NCI-H510A treated with DMSO at 0.1 percent for 48 hours (cell line): ENCODE results near the gene NWD2.
A peak's percentile ranks its signal among the peaks of the same experiment; 100 is the strongest.
"Not testable (repeated sequence)": the region's sequence is repeated elsewhere in the genome, so short reads cannot be mapped to it uniquely, and the experiment has no call there.

Source experiments
- DNase-seq: peaks from one replicate; lab custom pipeline; 2025; lab: John Stamatoyannopoulos, UW

The NWD2 gene, protein sequence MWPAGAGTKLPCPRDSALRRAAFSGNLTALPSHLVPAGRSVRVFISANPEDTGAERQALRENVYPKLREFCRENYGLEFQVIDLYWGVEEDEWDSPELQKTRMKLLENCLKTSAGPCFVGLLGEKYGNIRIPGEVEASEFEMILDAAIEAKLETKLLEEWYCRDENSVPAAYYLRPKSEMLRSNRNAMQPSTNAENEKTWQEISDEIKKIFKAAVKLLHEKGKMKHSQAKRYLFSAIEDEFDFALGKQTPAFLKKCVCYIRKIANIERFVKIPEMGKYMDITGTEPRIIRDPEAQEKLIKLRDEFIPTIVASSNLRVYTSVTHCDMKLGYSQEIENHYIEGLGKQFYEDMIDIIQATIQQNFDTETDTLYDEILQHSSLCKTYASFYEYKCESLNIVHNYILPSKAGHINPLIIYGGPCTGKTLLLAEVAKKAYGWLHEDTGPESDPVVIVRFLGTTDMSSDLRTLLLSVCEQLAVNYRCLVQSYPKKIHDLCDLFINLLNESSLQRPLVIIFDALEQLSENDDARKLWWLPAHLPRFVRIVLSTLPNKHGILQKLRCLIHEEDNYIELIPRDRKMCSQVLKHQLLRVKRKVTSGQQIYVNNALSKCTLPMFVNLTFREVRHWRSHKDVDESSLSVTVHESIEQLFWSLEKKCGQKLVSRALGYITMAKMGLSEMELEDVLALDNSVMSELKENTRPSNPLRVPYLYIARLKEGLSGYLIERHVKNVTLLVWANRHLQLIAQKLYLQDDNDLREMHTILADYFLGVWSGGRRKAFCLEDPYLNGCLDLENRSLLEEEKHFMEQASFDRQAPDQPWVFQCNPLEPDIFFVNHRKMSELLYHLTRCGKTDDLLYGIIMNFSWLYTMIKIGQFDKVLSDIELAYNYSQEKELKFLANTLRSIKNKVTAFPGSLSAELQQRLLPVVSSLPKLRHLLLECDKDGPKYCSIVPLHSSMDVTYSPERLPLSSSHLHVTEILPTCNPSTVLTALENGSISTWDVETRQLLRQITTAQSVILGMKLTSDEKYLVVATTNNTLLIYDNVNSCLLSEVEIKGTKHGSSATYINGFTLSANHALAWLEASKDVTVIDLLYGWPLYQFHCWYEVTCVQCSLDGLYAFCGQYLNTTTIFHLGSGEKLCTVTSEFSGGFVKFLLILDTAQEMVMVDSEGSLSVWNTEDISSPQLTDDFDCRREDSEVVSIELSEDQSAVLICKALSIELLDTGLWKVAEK (N-terminal part only)

DNA sequence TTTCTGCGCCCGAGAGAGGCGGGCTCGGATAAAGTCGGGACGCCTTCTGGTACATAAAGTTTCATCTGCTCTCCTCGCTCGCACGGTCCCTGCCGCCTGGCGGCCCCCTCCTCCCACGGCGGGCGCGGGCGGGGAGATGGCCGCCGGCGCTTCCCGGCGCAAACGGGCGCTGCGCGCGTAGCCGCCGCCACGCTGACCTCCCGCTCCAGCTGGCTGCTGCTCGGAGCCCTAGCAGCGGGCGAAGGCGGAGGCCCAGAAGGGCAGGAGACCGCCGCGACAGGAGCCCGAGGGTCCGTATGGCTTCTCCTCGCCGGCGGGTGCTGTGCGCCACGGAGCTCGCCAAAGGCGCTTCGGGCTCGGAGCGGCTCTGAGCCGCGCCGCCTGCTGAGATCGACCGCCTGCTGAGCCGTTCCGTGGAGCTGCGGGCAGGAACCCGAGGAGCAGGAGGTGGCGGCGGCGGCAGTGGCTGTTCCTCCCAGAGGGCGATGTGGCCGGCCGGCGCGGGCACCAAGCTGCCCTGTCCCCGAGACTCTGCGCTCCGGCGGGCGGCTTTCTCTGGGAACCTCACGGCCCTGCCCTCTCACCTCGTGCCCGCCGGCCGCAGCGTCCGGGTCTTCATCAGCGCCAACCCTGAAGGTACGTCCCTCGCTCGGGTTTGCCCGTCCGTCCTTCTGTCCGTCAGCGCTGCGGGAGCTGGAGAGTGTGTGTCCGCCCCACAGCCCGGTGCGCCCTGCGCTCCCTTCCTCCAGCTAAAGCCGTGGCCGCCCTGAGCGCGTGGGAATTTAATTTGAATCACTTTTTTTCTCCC lies at the start of gene NWD2:
Gene NWD2 (plus strand): TSS at position 161 of the 808 bp plus-strand sequence. CDS start 325 bp downstream, at position 486.
- peak; percentile 8 for DNase-seq

- no peak for DNase-seq
These were observed 46.6 kb upstream of the NWD2 start for GRCh38 chr4:37197899-37198298.

DNA sequence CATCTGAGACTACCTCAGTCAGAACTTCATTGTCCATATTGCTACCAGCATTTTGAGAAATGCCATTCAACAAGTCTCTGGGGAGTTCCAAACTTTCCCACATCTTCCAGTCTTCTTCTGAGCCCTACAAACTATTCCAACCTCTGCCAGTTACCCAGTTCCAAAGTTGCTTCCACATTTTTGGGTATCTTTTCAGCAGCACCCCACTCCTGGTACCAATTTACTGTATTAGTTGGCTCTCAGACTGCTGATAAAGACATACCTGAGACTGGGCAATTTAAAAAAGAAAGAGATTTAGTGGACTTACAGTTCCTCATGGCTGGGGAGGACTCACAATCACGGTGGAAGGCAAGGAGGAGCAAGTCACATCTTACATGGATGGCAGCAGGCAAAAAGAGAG lies 39.8 kb upstream of the NWD2 start:
- not testable (repeated sequence) for DNase-seq

DNA sequence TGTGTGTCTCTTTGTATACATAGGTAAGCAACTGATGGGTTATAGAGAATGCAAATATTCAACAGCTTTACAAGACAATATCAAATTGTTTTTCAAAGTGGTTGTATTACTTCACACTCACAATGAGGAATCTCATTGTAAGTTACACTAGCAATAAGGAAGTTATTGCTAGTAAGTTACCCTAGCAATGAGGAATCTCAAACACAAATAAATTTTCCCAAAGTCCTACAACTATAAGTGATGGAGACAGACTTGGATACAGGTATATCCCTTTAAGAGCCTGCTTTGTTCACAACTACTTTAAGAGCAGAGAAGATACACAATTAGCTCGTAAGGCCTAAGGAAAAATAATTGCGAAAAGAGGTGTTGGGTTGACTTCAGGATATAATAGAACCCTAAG lies 28.3 kb upstream of the NWD2 start:
- DNase-seq: no peak

DNA sequence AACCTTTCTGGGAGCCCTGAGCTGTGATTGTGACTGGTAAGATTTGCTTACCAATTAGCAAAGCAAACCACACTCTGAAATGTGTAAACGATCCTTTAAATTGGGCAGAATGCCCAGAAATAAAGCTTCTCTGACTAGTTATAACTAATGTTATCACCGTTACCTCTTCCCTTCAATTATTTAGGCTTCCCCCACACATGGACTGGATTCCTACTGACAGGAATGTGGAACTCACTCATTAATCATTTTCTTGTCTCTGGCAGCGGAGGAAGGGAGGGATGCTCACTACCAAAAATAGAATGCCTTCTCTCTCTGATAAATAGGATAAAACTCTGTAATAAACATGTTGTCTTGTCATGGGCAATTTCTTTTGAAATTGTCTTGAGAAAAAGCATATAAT lies 25.3 kb upstream of the NWD2 start:
- DNase-seq: no peak

DNA sequence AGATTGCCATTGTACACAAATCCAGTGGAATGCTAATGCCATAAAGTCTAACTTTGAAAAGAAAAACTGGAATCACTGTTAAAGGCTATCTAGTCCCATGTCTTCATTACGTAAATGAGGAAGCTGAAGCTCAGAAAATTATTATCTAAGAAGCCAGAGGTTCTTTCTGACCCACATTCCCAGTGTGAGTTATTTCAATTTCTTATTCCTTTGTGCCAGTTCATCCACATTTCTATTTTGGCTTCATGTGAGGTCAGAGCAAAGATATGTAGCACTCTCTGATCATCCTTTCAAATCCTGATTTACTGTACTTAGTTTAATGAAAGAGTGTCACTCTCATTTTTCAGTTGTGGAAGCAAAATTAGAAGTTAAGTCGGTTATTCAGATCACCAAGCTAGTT lies 24.6 kb upstream of the NWD2 start:
- no peak for DNase-seq

GRCh38 chr4:37220685-37221084 lies 23.9 kb upstream of the NWD2 start:
- no peak for DNase-seq

- no peak for DNase-seq
These were observed 20.8 kb upstream of the NWD2 start for GRCh38 chr4:37223732-37224131.

DNA sequence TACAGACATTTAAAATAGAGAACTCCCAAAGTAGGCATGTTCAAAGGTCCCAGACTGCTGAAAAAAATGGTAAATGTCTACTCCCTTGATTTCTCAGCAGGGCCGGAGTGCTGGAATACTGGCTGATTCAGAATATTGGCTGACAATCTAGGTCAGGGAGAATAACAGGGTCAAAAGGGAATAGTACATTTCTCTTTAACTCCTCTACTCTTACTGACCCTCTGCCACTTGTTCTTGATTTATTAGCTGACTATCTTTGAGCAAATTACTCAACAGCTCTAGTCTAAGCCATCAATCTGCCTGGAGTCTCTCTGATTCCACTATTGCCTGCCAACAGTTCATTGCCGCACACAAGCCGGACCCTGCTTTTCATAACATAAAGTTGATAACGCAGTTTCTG lies 19.7 kb upstream of the NWD2 start:
- no peak for DNase-seq

GRCh38 chr4:37225778-37226177 lies 18.8 kb upstream of the NWD2 start:
- no peak for DNase-seq

DNA sequence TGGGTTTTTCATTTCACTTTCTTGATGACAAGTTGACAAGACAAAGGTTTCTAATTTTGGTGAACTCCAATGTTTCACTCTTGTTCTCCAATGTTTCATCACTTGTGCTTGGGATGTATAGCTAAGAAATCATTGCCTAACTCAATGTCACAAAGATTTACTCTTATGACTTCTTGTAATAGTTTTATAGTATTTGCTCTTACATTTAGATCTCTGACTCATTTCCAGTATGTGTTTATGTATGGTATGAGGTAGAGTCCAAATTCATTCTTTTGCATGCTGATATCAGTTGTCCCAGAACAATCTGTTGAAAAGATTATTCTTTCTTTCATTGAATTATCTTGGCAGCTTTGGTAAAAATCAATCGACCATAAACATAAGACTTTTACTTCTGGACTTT lies 12.2 kb upstream of the NWD2 start:
- no peak for DNase-seq

- DNase-seq: no peak
These were observed 8.4 kb upstream of the NWD2 start for GRCh38 chr4:37236165-37236564.

- DNase-seq: no peak
These were observed 2.9 kb upstream of the NWD2 start for GRCh38 chr4:37241647-37242046.

DNA sequence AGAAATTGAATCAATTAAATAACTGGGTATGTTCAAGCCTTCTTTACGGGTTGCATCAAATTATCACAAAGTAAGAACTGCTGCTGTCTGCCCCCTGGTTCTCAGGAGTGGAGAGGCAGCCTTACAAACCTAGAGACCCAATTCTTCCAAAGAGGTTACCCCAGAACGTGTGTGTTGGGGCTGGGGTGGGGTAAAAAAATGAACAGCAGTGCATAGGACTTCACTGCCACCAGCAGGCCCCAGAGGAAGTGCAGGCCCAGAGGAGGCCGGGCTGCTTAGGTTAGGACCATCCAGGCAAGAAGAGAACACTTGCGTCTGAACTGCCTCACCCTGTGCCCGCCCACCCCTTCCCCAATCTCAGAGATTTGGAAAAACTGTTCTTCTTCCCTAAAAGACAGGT lies 1.5 kb upstream of the NWD2 start:
- DNase-seq: no peak

- DNase-seq: peak; percentile 11
These were observed 591 bp upstream of the NWD2 start for GRCh38 chr4:37243722-37244582.

GRCh38 chr4:37245391-37245954 lies 930 bp downstream of the NWD2 start:
- DNase-seq: no peak

DNA sequence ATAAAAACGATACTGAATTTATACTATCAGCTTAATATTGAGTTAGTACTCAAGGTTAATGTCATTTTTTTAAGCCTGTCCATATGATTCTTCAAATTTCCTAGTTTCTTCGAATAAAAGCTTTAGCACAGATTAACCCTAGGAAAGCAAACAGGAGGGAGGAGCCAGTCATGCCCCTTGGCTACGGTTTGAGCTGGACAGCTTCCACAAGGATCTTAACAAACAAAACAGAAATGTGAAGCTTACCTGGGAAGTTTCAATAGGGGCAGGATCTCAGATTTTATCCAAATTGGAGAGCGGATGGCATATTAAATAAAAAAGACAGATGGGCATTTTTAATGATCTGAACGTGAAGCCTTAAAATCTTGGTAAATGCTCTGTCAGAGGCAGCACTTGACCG lies 2.3 kb downstream of the NWD2 start:
- peak; percentile 0 for DNase-seq

- no peak for DNase-seq
These were observed 13.7 kb downstream of the NWD2 start for GRCh38 chr4:37258221-37258620.

- no peak for DNase-seq
These were observed 23.8 kb downstream of the NWD2 start for GRCh38 chr4:37268319-37268718.

- no peak for DNase-seq
These were observed 34.6 kb downstream of the NWD2 start for GRCh38 chr4:37279121-37279520.
